Smooth muscle cell (in vitro differentiated cells): ENCODE results near the gene KIF20A. TPM values are rescaled to one million over a fixed set of nuclear protein-coding genes. Genes with fewer than 3 reads are reported as not detected.

Source experiments
- DNase-seq: peaks from one replicate; lab custom pipeline; 2025; ENCODE audit not compliant: unreplicated experiment; lab: John Stamatoyannopoulos, UW
- H2AFZ ChIP-seq: fragments of 200-600 bp; sonication (generic); 2 replicates; pipeline ENCODE4 v1.6.0; 2016; ENCODE audit warnings: antibody characterized with exemption, low read depth, mild to moderate bottlenecking
- H3F3A ChIP-seq: fragments of 200-600 bp; sonication (generic); 2 replicates; pipeline ENCODE4 v1.6.0; 2017; ENCODE audit warnings: antibody characterized with exemption, low read depth
- H3K27ac ChIP-seq: fragments of 200-600 bp; sonication (generic); 2 replicates; pipeline ENCODE4 v1.5.1; 2016; ENCODE audit warnings: low read depth, mild to moderate bottlenecking
- H3K27me3 ChIP-seq: fragments of 200-600 bp; sonication (generic); 2 replicates; pipeline ENCODE4 v1.6.1; 2016; ENCODE audit warnings: low read depth, mild to moderate bottlenecking
- H3K36me3 ChIP-seq: fragments of 200-600 bp; sonication (generic); 2 replicates; pipeline ENCODE4 v1.5.1; 2016; ENCODE audit warnings: low read depth
- H3K4me1 ChIP-seq: fragments of 200-600 bp; sonication (generic); 2 replicates; pipeline ENCODE4 v1.5.1; 2016; ENCODE audit warnings: low read depth
- H3K4me2 ChIP-seq: fragments of 200-600 bp; sonication (generic); 2 replicates; pipeline ENCODE4 v1.6.0; 2016; ENCODE audit warnings: mild to moderate bottlenecking
- H3K4me3 ChIP-seq: fragments of 200-600 bp; sonication (generic); 2 replicates; pipeline ENCODE4 v1.5.1; 2016; ENCODE audit warnings: mild to moderate bottlenecking
- H3K79me2 ChIP-seq: fragments of 200-600 bp; sonication (generic); 2 replicates; pipeline ENCODE4 v1.6.0; 2016; ENCODE audit warnings: low read depth, mild to moderate bottlenecking
- H3K9ac ChIP-seq: fragments of 200-600 bp; sonication (generic); 2 replicates; pipeline ENCODE4 v1.6.0; 2016; ENCODE audit warnings: low read depth
- H3K9me3 ChIP-seq: fragments of 200-600 bp; sonication (generic); replicated peaks from 2 replicates; pipeline ENCODE4 v1.5.1; 2016; ENCODE audit warnings: low read depth
- H4K20me1 ChIP-seq: fragments of 200-600 bp; sonication (generic); 2 replicates; pipeline ENCODE4 v1.6.0; 2016; ENCODE audit warnings: low read depth
- CTCF ChIP-seq: fragments of 200-600 bp; sonication (generic); IDR thresholded peaks from 2 replicates; pipeline ENCODE4 v1.5.1; 2017; ENCODE audit warnings: borderline replicate concordance, mild to moderate bottlenecking, antibody characterized with exemption; ENCODE audit not compliant: insufficient read depth, poor library complexity, severe bottlenecking
- WGBS: methylation state at CpG from one replicate; pipeline ENCODE4 v1.1.7; 2016; ENCODE audit warnings: low lambda C conversion rate; 5-methylcytosine and 5-hydroxymethylcytosine counted together
- polyA plus RNA-seq: library from polyadenylated mRNA; unstranded; fragments of >200 nt; fragmentation: Nextera tagmentation; extraction: Ambion mirVana; gene quantifications from 2 replicates; pipeline ENCODE4 v1.2.1, GENCODE V29; 2016
- total RNA-seq: library from RNA; depleted of rRNA; stranded (reverse); fragments of >200 nt; gene quantifications from 2 replicates; pipeline ENCODE4 v1.2.3, GENCODE V29; 2014

Gene KIF20A
- total and polyA plus RNA-seq, 2 experiments from 2014 or later: 9.4 to 10.7 TPM

- peaks cover 49% of the 10 kb centered on the region for H3K36me3 ChIP-seq
- H3K4me1 ChIP-seq: no peaks in the 10 kb centered on the region
- no peak for DNase-seq
Observed at GRCh38 chr5:138170299-138170698, 8.6 kb upstream of the KIF20A start.

GRCh38 chr5:138177941-138178515 is 884 bp upstream of the KIF20A start:
- WGBS: 2% methylated on average over 16 of the region's 16 CpGs
- no peak for TF ChIP-seq CTCF
- H3K4me2 ChIP-seq: peak overlapping the region; percentile 87
- H3K36me3 ChIP-seq: peaks cover 9% of the 10 kb centered on the region
- H3K27ac ChIP-seq: peak overlapping the region; percentile 83
- H3K27me3 ChIP-seq: no peaks in the 10 kb centered on the region
- H3K4me1 ChIP-seq: peaks cover 7% of the 10 kb centered on the region
- H3K9me3 ChIP-seq: no peaks in the 10 kb centered on the region
- peaks cover 7% of the 10 kb centered on the region for H4K20me1 ChIP-seq
- peaks cover 42% of the 10 kb centered on the region for H3K79me2 ChIP-seq
- DNase-seq: no peak
- peak overlapping the region; percentile 85 for H3K4me3 ChIP-seq
- H3F3A ChIP-seq: no peaks in the 10 kb centered on the region
- H3K9ac ChIP-seq: peak overlapping the region; percentile 89
- H2AFZ ChIP-seq: peak overlapping the region; percentile 89

More at GRCh38 chr5:138170299-138170698, 8.6 kb upstream of the KIF20A start:
- no peak for TF ChIP-seq CTCF
- H3K4me3 ChIP-seq: no peak overlapping the region
- no peaks in the 10 kb centered on the region for H3K27me3 ChIP-seq
- no peak overlapping the region for H2AFZ ChIP-seq
- peaks cover 3% of the 10 kb centered on the region for H4K20me1 ChIP-seq
- H3K9ac ChIP-seq: no peak overlapping the region
- no peaks in the 10 kb centered on the region for H3K79me2 ChIP-seq
- H3K27ac ChIP-seq: no peak overlapping the region
- no peaks in the 10 kb centered on the region for H3K9me3 ChIP-seq
- H3K4me2 ChIP-seq: no peak overlapping the region
- H3F3A ChIP-seq: no peaks in the 10 kb centered on the region

GRCh38 chr5:138179277-138179857 is 455 bp downstream of the KIF20A start:
- DNase-seq: no peak
- peaks cover 7% of the 10 kb centered on the region for H3K4me1 ChIP-seq
- no peak for TF ChIP-seq CTCF
- no peaks in the 10 kb centered on the region for H3F3A ChIP-seq
- H3K27me3 ChIP-seq: no peaks in the 10 kb centered on the region
- peaks cover 42% of the 10 kb centered on the region for H3K79me2 ChIP-seq
- peak overlapping the region; percentile 85 for H3K4me3 ChIP-seq
- no peaks in the 10 kb centered on the region for H3K36me3 ChIP-seq
- under 1% methylated on average over 23 of the region's 23 CpGs for WGBS
- peaks cover 4% of the 10 kb centered on the region for H4K20me1 ChIP-seq
- H3K27ac ChIP-seq: no peak overlapping the region
- peak overlapping the region; percentile 46 for H3K9ac ChIP-seq
- no peaks in the 10 kb centered on the region for H3K9me3 ChIP-seq
- no peak overlapping the region for H2AFZ ChIP-seq
- H3K4me2 ChIP-seq: peak overlapping the region; percentile 87
